Measurements from ENCODE around the gene MLX.

- TF ChIP-seq CTCF (conservative IDR thresholded peaks at IDR 0.05; ENCODE audit: low read length) (no peak), EZH2phosphoT487 (IDR thresholded peaks at IDR 0.05; ENCODE audit: borderline replicate concordance) (no peak)
Measured at GRCh38 chr17:42547698-42548069, 19.2 kb upstream of the MLX start.
